Measurements from ENCODE around the gene ELOA. TPM values are rescaled to one million over a fixed set of nuclear protein-coding genes. Genes with fewer than 3 reads are reported as not detected.

ELOA gene
- total RNA-seq, 4 donors from 2014 or later: 38.2 to 58.2 (median 42.8) TPM

DNA sequence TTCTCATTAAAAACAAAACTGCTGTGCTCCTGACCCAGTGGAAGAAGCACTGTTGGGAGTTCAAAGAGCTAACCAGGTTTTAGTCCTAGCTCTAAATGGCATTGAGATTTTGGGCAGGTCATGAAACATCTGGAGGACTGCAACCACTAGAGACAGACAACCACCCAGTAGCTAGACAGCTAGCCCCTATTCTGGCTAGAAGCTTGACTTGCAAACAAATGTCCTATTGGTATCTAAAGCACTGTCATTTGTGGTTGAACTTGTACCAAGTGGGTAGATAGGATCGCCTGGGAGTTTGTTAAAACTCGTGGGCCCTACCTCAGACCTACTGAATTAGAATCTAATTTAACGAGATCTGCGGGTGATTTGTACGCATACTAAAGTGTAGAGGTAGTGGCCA is 44.8 kb upstream of the ELOA start:
- 59% methylated on average over 5 of the region's 5 CpGs for WGBS
- no peak for DNase-seq (ENCODE audit: low spot score in 2 of 2)

DNA sequence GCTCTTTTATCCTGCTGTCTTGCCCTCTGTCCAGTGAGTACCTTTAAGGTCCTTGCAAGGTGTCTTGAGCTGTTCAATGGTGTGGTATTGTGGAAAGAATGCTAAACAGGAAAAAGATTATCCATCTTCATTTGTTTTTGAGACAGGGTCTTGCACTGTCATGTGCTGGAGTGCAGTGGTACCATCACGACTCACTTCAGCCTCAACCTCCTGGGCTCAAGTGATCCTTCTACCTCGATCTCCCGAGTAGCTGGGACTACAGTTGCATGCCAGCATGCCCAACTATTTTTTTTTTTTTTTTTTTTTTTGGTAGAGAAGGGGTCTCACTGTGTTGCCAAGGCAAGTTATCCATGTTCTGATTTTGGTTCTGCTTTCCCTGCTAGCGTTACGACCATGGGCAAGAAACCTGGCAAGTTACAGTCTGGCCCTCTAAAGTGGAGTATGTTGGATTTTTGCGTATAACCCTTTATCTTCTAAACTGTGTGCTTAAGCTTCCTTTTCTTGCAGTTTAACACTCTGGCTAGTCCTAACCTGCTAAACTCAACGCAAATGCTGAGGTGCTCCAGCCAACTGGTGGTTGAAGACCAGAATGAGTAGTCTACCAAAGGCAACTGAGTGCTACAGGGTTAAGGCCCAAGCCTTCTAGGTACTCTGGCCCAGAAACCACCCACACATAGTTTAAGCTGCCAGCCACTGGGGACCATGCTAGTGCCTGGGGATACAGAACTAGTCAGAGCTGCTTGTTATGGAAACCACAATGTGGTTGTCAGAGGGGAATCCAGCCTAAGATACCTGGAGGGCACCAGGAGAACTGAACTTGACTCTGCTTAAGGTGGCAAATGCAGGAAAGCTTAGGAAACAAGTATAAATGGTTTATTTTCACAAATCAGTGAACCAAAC is 43.7 kb upstream of the ELOA start:
- Histone ChIP-seq H3K9me3 (no peaks in the 10 kb centered on the region), H3K27ac (no peak overlapping the region), H3K4me1 (peaks cover 34% of the 10 kb centered on the region), H3K4me3 (no peak overlapping the region), H3K36me3 (peaks cover 85% of the 10 kb centered on the region), H3K27me3 (no peaks in the 10 kb centered on the region)
- DNase-seq (ENCODE audit: low spot score in 2 of 2): no peak
- TF ChIP-seq POLR2AphosphoS5 (IDR thresholded peaks at IDR 0.05) (no peak), EP300 (IDR thresholded peaks at IDR 0.05) (no peak), POLR2A (IDR thresholded peaks at IDR 0.05) (no peak), CTCF (IDR thresholded peaks at IDR 0.05) (no peak)
- WGBS: 64% methylated on average over 7 of the region's 7 CpGs

More for the DNA sequence above, 44.8 kb upstream of the ELOA start:
- H3K36me3 ChIP-seq: peaks cover 89% of the 10 kb centered on the region
- no peak overlapping the region for H3K27ac ChIP-seq
- no peak overlapping the region for H3K4me3 ChIP-seq
- H3K27me3 ChIP-seq: no peaks in the 10 kb centered on the region
- TF ChIP-seq POLR2AphosphoS5 (IDR thresholded peaks at IDR 0.05) (no peak), CTCF (IDR thresholded peaks at IDR 0.05) (no peak)
- peaks cover 41% of the 10 kb centered on the region for H3K4me1 ChIP-seq
- no peaks in the 10 kb centered on the region for H3K9me3 ChIP-seq

GRCh38 chr1:23701310-23701709 is 42.0 kb upstream of the ELOA start:
- DNase-seq (ENCODE audit: low spot score in 2 of 2): no peak
- peaks cover 17% of the 10 kb centered on the region for H3K4me1 ChIP-seq
- TF ChIP-seq POLR2A (IDR thresholded peaks at IDR 0.05): no peak
- TF ChIP-seq POLR2AphosphoS5 (IDR thresholded peaks at IDR 0.05): no peak
- no peak overlapping the region for H3K27ac ChIP-seq
- no peak overlapping the region for H3K4me3 ChIP-seq
- H3K36me3 ChIP-seq: peaks cover 73% of the 10 kb centered on the region
- WGBS: 96% methylated on average over 2 of the region's 2 CpGs
- no peaks in the 10 kb centered on the region for H3K27me3 ChIP-seq
- H3K9me3 ChIP-seq: no peaks in the 10 kb centered on the region

DNA sequence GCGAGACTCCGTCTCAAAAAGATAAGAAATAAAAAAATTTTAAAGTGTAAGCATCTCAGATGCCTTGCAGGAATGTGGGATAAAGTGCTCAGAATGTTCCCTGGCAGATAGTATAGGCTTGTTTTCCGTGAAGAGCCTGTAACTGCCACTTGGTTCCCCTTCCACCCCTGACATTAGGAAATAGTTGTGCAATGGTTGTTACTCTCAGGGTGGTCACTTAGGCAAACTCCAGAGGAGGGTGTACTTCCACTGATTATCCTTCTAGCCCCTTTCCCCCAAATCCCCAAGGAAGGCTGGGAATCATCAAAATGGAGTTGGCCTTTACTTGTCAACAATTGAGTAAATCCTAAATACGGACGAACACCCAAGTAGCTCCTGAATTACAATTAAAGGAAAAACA is 41.3 kb upstream of the ELOA start:
- no peaks in the 10 kb centered on the region for H3K9me3 ChIP-seq
- no peak overlapping the region for H3K4me3 ChIP-seq
- 78% methylated on average over 5 of the region's 5 CpGs for WGBS
- H3K27ac ChIP-seq: no peak overlapping the region
- H3K4me1 ChIP-seq: peaks cover 13% of the 10 kb centered on the region
- TF ChIP-seq EP300 (IDR thresholded peaks at IDR 0.05) (no peak), POLR2AphosphoS5 (IDR thresholded peaks at IDR 0.05) (no peak), CTCF (IDR thresholded peaks at IDR 0.05) (no peak), POLR2A (IDR thresholded peaks at IDR 0.05) (no peak)
- peaks cover 66% of the 10 kb centered on the region for H3K36me3 ChIP-seq
- no peak for DNase-seq (ENCODE audit: low spot score in 2 of 2)
- H3K27me3 ChIP-seq: no peaks in the 10 kb centered on the region

DNA sequence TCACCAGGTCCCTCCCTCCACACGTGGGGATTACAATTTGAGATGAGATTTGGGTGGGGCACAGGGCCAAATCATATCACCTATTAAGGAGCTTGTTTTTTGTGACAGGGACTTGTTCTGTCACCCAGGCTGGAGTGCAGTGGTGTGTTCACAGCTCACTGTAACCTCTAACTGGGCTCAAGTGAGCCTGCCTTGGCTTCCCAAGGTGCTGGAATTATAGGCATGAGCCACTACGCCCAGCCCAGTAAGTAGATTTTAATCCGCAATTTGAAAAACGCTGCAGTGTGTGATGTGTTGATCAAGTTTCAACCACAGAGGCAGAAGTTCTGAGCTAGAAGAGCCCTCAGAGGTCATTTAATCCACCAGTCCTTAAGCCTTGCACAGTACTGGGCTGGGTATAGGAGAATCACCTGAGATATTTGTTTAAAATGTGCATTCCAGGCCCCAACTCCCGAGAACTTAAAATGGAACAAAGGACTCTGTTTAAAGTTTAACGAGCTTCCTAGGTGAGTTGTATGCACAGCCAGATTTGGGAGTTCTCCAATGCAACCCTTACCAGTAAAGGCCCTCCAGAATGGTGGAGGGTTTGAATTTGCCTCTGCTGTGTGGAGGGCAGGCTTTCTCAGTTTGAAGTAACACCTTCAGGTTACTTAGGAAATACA is 38.3 kb upstream of the ELOA start:
- TF ChIP-seq POLR2A (IDR thresholded peaks at IDR 0.05) (no peak), CTCF (IDR thresholded peaks at IDR 0.05) (no peak), POLR2AphosphoS5 (IDR thresholded peaks at IDR 0.05) (no peak), EP300 (IDR thresholded peaks at IDR 0.05) (no peak)
- no peaks in the 10 kb centered on the region for H3K9me3 ChIP-seq
- peaks cover 46% of the 10 kb centered on the region for H3K36me3 ChIP-seq
- WGBS: 81% methylated on average over 6 of the region's 6 CpGs
- no peak overlapping the region for H3K4me3 ChIP-seq
- H3K4me1 ChIP-seq: no peaks in the 10 kb centered on the region
- no peak overlapping the region for H3K27ac ChIP-seq
- H3K27me3 ChIP-seq: no peaks in the 10 kb centered on the region
- DNase-seq (ENCODE audit: low spot score in 2 of 2): no peak

All from suprapubic skin (tissue), 4 donors.